ENCODE measurements around the gene PLEKHG4.

The PLEKHG4 gene, protein sequence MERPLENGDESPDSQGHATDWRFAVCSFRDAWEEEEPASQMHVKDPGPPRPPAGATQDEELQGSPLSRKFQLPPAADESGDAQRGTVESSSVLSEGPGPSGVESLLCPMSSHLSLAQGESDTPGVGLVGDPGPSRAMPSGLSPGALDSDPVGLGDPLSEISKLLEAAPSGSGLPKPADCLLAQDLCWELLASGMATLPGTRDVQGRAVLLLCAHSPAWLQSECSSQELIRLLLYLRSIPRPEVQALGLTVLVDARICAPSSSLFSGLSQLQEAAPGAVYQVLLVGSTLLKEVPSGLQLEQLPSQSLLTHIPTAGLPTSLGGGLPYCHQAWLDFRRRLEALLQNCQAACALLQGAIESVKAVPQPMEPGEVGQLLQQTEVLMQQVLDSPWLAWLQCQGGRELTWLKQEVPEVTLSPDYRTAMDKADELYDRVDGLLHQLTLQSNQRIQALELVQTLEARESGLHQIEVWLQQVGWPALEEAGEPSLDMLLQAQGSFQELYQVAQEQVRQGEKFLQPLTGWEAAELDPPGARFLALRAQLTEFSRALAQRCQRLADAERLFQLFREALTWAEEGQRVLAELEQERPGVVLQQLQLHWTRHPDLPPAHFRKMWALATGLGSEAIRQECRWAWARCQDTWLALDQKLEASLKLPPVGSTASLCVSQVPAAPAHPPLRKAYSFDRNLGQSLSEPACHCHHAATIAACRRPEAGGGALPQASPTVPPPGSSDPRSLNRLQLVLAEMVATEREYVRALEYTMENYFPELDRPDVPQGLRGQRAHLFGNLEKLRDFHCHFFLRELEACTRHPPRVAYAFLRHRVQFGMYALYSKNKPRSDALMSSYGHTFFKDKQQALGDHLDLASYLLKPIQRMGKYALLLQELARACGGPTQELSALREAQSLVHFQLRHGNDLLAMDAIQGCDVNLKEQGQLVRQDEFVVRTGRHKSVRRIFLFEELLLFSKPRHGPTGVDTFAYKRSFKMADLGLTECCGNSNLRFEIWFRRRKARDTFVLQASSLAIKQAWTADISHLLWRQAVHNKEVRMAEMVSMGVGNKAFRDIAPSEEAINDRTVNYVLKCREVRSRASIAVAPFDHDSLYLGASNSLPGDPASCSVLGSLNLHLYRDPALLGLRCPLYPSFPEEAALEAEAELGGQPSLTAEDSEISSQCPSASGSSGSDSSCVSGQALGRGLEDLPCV

GRCh38 chr16:67279296-67280089 lies at the start of gene PLEKHG4:
Gene PLEKHG4 (plus strand): TSS chr16:67279532. CDS start chr16:67280045, 513 bp downstream.
- DNase-seq (ENCODE audit: low read depth, low spot score), result peak; percentile 82

DNA sequence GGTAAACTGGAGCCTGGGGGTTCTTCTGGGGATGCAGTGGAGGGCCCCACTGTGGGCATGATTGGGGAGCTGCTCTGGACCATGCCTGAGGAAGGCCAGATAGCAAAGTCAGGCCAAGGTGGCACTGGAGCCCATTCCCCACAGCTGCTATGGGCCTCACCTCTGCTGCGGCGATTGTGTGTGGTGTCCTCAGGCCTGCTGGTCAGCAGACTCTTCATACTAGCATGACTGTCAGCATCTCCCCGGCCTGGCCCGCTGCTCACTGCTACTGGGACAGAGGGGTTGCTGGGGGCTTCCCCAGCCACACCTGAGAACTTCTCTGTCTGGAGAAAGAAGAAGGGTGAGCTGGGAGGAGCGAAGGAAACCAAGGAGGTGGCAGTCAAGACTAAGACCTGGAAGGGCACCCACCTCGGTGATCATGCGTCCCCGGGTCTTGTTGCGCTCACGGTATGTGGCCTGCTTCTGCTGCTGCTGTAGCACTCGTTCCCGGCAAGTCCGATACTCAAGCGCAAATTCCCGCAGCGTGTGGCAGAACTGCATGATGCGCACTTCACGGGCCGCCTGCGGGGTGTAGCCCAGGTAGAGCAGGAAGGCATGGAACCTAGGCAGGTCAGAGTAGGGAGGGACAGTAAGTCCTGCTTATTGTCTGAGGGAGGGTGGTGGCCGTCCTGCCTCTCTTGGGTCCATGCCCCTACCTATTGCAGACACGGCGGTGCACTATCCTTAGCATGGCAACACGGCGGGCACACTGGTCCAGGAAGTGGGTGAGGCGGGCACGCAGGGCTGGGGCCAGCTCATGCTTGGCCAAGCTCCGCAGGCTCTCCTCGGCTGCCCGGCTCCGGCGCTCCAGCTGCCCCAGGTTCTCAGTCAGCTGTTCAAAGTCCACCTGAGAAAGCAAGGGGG lies 49.2 kb upstream of the PLEKHG4 start:
- no peak for DNase-seq (ENCODE audit: low read depth, low spot score)

GRCh38 chr16:67230809-67231660 lies 48.3 kb upstream of the PLEKHG4 start:
- no peak for DNase-seq (ENCODE audit: low read depth, low spot score)

- DNase-seq (ENCODE audit: low read depth, low spot score), result no peak
Observed at GRCh38 chr16:67233596-67233995, 45.7 kb upstream of the PLEKHG4 start.

DNA sequence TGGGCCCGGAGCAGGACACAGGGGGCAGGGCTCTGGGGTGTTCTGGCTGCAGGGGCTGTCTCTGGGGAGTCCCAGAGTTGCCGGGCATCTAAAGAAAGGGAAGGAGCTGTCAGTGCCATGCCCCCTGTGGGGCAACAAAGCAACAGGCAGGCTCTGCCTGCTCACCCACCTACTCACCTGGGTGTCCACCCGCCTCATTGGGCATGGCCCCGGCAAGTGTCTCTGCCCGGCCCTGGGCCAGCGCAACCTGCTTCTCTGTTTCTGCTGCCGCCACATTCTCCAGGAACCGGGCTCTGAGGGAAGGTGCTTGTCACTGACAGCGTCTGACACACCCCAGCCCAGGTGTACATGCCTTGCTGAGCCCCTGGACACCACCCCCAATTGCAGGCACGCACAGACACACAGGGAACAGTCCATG lies 45.1 kb upstream of the PLEKHG4 start:
- no peak for DNase-seq (ENCODE audit: low read depth, low spot score)

- peak; percentile 85 for DNase-seq (ENCODE audit: low read depth, low spot score)
Observed at GRCh38 chr16:67235816-67236562, 43.3 kb upstream of the PLEKHG4 start.

DNA sequence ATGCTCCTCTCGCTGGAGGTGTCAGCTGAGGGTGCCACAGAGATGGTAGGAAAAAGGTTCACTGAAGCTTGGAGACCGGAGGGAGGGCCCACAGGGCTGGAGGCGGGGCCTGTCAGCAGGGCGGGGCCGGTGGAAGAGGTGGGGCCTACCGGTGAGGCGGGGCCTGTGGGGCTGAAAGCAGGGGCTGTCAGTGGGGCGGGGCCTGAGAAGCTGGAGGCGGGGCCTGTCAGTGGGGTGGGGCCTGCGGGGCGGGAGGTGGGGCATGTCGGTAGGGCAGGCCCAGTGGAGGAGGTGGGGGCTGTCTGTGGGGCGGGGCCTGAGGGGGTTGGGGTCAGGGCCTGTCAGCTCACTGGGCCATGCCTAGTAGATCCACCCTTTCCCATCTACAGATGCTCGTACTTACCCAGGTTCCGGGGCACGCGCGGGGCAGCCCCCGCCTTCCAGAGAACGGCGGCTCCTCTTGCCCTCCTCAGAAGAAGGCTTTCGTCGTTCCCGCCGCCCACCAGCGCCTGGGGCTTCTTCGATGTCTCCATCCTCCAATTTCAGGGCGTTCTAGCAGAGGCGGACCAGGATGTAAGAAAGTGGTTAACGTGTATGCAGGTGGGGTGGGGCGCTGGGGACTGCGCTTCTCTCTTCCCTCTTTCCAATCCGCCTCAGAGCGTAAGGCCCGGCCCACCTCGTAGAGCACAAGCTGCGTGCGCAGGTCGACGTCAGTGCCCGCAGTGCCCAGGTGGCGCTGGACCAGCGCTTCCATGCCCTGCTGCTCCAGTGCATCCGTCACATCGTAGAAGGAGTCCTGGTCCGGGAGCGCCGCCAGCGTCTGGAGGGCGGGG lies 42.6 kb upstream of the PLEKHG4 start:
- peak; percentile 90 for DNase-seq (ENCODE audit: low read depth, low spot score)

DNA sequence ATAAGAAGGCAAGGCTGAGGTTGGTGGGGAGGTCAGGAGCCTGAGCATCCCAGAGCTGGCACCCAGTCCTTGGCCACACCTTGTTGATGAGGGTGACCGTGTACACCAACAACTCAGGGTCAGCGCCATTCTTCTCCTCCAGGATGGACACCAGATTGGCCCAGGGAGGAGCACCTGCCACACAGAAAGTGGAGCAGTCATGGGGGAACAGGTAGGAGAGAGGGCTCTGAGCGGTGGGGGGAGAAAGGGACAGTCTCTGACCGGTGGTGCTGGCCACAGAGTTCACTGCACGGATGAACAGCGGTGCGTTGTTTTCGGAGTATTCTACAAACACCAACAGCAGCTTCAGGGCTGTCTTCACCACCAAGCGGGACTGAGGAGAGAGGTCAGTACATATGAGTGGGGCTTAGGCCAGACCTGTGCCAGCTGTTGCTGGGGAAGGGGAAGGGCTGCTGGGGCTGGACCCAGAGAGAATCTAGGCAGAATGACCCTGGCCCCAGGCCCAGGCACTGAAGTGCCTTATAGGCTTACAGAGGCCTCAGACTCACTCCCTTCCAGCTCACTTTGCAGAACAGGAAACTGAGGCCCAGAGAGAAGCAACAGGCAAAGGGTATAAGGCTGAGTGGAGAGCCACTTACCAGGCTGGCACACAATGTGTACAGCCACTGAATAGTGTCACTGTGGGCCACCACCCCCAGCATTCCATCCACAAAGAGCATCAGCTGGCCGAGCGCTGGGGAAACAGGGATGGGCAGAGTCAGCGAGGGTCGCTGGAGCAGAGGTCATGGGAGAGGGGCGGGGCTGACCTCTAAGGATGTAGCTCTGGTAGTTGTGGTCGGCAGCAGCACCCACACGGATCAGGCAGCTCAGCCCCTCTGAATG lies 41.7 kb upstream of the PLEKHG4 start:
- no peak for DNase-seq (ENCODE audit: low read depth, low spot score)

- no peak for DNase-seq (ENCODE audit: low read depth, low spot score)
Observed at GRCh38 chr16:67238278-67238575, 41.1 kb upstream of the PLEKHG4 start.

DNA sequence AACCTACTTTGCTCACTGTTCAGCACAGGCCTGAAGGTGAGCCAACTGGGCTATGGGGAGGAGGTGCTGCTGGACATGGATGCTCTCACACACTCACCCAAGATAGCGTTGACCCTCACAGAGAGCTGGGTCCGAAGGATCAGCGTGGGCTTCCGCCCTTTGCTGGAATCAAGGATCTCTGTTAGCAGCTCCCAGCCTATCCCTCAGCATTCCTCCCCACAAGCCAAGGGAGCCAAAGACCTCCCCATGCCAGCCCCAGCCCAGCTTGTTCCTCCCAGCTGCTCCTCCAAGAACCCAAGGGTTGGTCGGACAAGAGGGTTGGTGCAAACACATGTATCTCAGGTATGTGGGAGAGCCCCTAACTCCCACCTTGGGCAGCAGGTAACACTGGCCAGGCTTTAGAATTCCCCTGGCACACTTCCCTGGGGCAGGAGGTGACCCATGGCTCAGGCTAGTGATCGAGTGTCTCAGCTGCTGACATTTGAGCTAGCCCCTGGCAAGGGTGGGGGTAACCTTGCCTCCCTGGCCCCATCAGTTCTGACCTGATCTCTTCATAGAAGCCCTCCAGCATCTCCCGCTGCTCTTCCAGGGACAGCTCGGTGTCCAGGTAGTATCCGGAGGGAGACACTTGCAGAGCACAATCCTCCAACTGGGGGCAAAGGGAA lies 40.4 kb upstream of the PLEKHG4 start:
- no peak for DNase-seq (ENCODE audit: low read depth, low spot score)

DNA sequence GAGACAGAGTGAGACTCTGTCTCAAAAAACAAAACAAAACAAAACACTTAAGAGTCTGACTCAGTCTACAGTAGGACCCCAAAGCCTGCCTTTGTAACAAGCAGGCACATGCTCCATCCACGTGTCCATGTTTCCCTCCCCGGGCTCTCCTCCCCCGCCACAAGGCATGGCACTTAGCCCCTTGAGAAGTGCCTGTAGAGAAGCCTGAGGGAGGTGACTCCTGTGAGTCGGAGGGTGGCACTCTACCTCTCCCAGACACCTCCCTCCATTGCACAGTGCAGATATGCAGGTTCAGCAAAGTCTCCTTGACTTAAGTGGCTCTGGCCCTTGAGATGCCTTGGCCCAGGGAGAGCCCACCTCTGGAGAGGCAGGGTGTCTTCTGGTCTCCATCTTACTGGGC lies 38.8 kb upstream of the PLEKHG4 start:
- no peak for DNase-seq (ENCODE audit: low read depth, low spot score)

- peak; percentile 77 for DNase-seq (ENCODE audit: low read depth, low spot score)
Observed at GRCh38 chr16:67241008-67241900, 38.1 kb upstream of the PLEKHG4 start.

DNA sequence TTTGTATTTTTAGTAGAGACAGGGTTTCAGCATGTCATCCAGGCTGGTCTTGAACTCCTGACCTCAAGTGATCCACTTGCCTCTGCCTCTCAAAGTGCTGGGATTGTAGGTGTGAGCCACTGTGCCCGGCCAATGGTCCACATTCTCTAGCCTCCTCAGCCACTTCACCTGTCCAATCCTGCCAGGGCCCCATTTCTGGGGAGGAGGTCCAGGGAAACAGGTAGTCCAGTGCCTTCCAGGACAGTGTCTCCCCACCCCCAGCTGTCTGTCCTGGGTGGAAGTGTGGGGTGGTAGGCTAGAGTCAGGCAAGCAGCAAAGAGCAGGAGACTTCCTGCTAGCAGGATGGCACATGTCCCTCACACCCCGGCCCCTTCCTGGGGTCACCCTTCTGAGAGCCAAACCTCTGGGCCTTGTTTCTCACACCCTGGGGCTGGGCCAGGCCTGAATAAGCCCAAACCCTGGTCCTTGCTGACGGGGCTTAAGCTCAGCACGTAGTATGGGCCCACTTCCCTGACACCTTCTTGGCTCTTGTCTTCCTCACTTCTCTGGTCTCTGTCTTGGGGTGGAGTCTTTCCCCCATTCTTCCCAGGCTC lies 37.1 kb upstream of the PLEKHG4 start:
- no peak for DNase-seq (ENCODE audit: low read depth, low spot score)

DNA sequence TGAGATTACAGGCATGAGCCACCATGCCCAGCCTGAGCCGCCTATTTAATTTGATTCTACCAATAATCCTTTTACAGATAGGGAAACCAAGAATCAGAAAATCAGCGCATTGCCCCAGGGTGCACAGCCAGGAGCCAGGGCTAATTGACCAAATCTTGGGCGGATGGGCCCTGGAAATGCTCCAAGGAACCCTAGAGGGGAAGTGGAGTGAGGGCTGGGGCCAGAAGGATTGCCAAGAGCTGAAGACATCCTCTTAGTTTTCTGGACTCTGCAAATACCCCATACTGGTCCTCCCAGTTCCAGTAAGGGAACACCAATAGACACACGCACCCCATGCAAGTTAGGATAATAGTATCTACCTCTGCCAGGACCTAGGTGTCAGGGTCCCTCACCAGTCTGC lies 35.9 kb upstream of the PLEKHG4 start:
- DNase-seq (ENCODE audit: low read depth, low spot score), result no peak
